Activated T-cell treated with anti-CD3 and anti-CD28 coated beads, Interleukin-2, amount 50 U/mL, for 24 hours (primary cell): Measurements from ENCODE around the gene OR9Q1.
"Not testable (repeated sequence)": the region's sequence is repeated elsewhere in the genome, so short reads cannot be mapped to it uniquely, and the experiment has no call there.

Source experiments
- DNase-seq: peaks from one replicate; pipeline ENCODE4 v3.0.0-alpha.2; 2020
- H3K27ac Mint-ChIP-seq: 2 replicates; pipeline ENCODE4 v1.8.0; 2020; ENCODE audit warnings: mild to moderate bottlenecking, mixed read lengths
- H3K27me3 Mint-ChIP-seq: 2 replicates; pipeline ENCODE4 v1.8.0; 2020; ENCODE audit warnings: mixed read lengths
- H3K36me3 Mint-ChIP-seq: 2 replicates; pipeline ENCODE4 v1.8.0; 2020; ENCODE audit warnings: low read depth, mixed read lengths
- H3K4me1 Mint-ChIP-seq: 2 replicates; pipeline ENCODE4 v1.8.0; 2020; ENCODE audit warnings: low read depth, mixed read lengths
- H3K4me3 Mint-ChIP-seq: 2 replicates; pipeline ENCODE4 v1.8.0; 2020; ENCODE audit warnings: mild to moderate bottlenecking, moderate library complexity, mixed read lengths
- H3K9me3 Mint-ChIP-seq: 2 replicates; pipeline ENCODE4 v1.8.0; 2020; ENCODE audit warnings: mixed read lengths

The OR9Q1 gene

GRCh38 chr11:58212420-58212819, 188.7 kb downstream of the OR9Q1 start, which contains the start of gene OR1S1:
TSS of gene OR1S1 (plus strand) at chr11:58212720.
- not testable (repeated sequence) for DNase-seq, H3K27ac Mint-ChIP-seq, H3K9me3 Mint-ChIP-seq, H3K4me3 Mint-ChIP-seq, H3K36me3 Mint-ChIP-seq, H3K4me1 Mint-ChIP-seq
- H3K27me3 Mint-ChIP-seq, result peaks cover 16% of the 10 kb centered on the region

- Mint-ChIP-seq H3K4me3 (no peak overlapping the region), H3K9me3 (no peaks in the 10 kb centered on the region), H3K4me1 (no peaks in the 10 kb centered on the region), H3K27ac (no peak overlapping the region), H3K36me3 (no peaks in the 10 kb centered on the region), H3K27me3 (peaks cover 16% of the 10 kb centered on the region)
- no peak for DNase-seq
Measured at GRCh38 chr11:58216476-58216875, 192.8 kb downstream of the OR9Q1 start.

- Mint-ChIP-seq H3K9me3 (no peaks in the 10 kb centered on the region), H3K36me3 (no peaks in the 10 kb centered on the region), H3K4me3 (no peak overlapping the region), H3K27me3 (peaks cover 7% of the 10 kb centered on the region), H3K4me1 (no peaks in the 10 kb centered on the region), H3K27ac (no peak overlapping the region)
- DNase-seq, result no peak
Measured at GRCh38 chr11:58222721-58223120, 199.0 kb downstream of the OR9Q1 start.

GRCh38 chr11:58227956-58228615, 204.4 kb downstream of the OR9Q1 start:
- no peak overlapping the region for H3K27ac Mint-ChIP-seq

More at GRCh38 chr11:58227956-58228615, 204.4 kb downstream of the OR9Q1 start:
- no peaks in the 10 kb centered on the region for H3K36me3 Mint-ChIP-seq
- H3K4me3 Mint-ChIP-seq, result no peak overlapping the region
- H3K9me3 Mint-ChIP-seq, result no peaks in the 10 kb centered on the region
- H3K27me3 Mint-ChIP-seq, result peaks cover 7% of the 10 kb centered on the region
- no peak for DNase-seq
- H3K4me1 Mint-ChIP-seq, result no peaks in the 10 kb centered on the region
